Parathyroid adenoma (tissue), 2 donors: ENCODE measurements around the gene ALG14.

ENCODE experiments used
- H2AFZ ChIP-seq: fragments of 300-600 bp; sonication (generic); one replicate; pipeline ENCODE4 v1.7.0; 2017; ENCODE audit warnings: antibody characterized with exemption, mild to moderate bottlenecking
- H3K27ac ChIP-seq: fragments of 300-600 bp; sonication (generic); one replicate; pipeline ENCODE4 v1.7.0; 2017
- H3K27me3 ChIP-seq: fragments of 300-600 bp; sonication (generic); one replicate; pipeline ENCODE4 v1.7.0; 2017; ENCODE audit warnings: low read length; ENCODE audit not compliant: control insufficient read depth, insufficient read depth
- H3K36me3 ChIP-seq: fragments of 300-600 bp; sonication (generic); one replicate; pipeline ENCODE4 v1.7.0; 2017; ENCODE audit warnings: low read length; ENCODE audit not compliant: control insufficient read depth, insufficient read depth
- H3K4me1 ChIP-seq: fragments of 300-600 bp; sonication (generic); one replicate; pipeline ENCODE4 v1.7.0; 2017; ENCODE audit warnings: control low read depth
- H3K4me2 ChIP-seq: fragments of 300-600 bp; sonication (generic); one replicate; pipeline ENCODE4 v1.7.0; 2017; ENCODE audit warnings: low read length
- H3K4me3 ChIP-seq: fragments of 300-600 bp; sonication (generic); one replicate; pipeline ENCODE4 v1.7.0; 2017; ENCODE audit warnings: low read depth, low read length
- H3K79me2 ChIP-seq: fragments of 300-600 bp; sonication (generic); one replicate; pipeline ENCODE4 v1.7.0; 2017; ENCODE audit warnings: control low read depth
- H3K9ac ChIP-seq: fragments of 300-600 bp; sonication (generic); one replicate; pipeline ENCODE4 v1.7.0; 2017; ENCODE audit warnings: mild to moderate bottlenecking
- H3K9me3 ChIP-seq: fragments of 300-600 bp; sonication (generic); one replicate; pipeline ENCODE4 v1.7.0; 2017; ENCODE audit warnings: low read length; ENCODE audit not compliant: control insufficient read depth
- TF ChIP-seq, protein P1 (sequence below): fragments of 300-600 bp; sonication (generic); IDR thresholded peaks from one replicate; pipeline ENCODE4 v1.7.0; 2017; ENCODE audit warnings: antibody characterized with exemption, mild to moderate bottlenecking
- donor health status: primary hyperparathyroidism.

ALG14 gene

DNA sequence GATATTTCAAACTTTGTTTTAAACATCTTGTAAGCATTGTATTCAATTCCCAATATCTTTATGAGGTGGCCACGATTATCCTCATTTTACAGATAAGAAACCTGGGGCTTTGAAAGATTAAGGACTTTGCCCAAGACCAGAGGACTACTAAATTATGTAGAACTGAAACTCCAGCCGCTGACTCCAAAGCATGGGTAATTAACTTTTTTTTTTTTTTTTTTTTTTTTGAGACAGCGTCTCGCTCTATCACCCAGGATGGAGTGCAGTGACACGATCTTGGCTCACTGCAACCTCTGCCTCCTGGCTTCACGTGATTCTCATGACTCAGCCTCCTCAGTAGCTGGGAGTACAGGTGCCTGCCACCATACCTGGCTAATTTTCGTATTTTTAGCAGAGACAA lies 68.7 kb downstream of the ALG14 start:
- Histone ChIP-seq H3K4me1 (no peaks in the 10 kb centered on the region), H3K36me3 (no peaks in the 10 kb centered on the region), H3K79me2 (no peaks in the 10 kb centered on the region), H2AFZ (no peak overlapping the region), H3K27ac (no peak overlapping the region), H3K27me3 (no peaks in the 10 kb centered on the region), H3K9ac (no peak overlapping the region), H3K9me3 (no peaks in the 10 kb centered on the region), H3K4me2 (no peak overlapping the region), H3K4me3 (no peak overlapping the region)
- TF ChIP-seq, protein P1, sequence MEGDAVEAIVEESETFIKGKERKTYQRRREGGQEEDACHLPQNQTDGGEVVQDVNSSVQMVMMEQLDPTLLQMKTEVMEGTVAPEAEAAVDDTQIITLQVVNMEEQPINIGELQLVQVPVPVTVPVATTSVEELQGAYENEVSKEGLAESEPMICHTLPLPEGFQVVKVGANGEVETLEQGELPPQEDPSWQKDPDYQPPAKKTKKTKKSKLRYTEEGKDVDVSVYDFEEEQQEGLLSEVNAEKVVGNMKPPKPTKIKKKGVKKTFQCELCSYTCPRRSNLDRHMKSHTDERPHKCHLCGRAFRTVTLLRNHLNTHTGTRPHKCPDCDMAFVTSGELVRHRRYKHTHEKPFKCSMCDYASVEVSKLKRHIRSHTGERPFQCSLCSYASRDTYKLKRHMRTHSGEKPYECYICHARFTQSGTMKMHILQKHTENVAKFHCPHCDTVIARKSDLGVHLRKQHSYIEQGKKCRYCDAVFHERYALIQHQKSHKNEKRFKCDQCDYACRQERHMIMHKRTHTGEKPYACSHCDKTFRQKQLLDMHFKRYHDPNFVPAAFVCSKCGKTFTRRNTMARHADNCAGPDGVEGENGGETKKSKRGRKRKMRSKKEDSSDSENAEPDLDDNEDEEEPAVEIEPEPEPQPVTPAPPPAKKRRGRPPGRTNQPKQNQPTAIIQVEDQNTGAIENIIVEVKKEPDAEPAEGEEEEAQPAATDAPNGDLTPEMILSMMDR: no peak

DNA sequence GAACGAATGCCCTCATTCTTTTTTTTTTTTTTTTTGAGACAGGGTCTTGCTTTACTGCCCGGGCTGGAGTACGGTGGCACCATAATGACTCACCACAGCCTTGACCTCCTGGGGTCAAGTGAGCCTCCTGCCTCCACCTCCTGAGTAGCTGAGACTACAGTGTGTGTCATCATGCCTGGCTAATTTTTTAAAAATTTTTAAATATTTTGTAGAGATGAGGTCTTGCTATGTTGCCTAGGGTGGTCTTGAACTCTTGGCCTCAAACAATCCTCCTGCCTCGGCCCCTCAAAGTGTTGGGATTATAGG lies 69.4 kb downstream of the ALG14 start:
- Histone ChIP-seq H3K27ac (no peak overlapping the region), H3K36me3 (no peaks in the 10 kb centered on the region), H3K79me2 (no peaks in the 10 kb centered on the region), H3K9ac (no peak overlapping the region), H2AFZ (no peak overlapping the region), H3K9me3 (no peaks in the 10 kb centered on the region), H3K27me3 (no peaks in the 10 kb centered on the region), H3K4me1 (no peaks in the 10 kb centered on the region), H3K4me3 (no peak overlapping the region), H3K4me2 (no peak overlapping the region)
- TF ChIP-seq, protein P1: no peak

DNA sequence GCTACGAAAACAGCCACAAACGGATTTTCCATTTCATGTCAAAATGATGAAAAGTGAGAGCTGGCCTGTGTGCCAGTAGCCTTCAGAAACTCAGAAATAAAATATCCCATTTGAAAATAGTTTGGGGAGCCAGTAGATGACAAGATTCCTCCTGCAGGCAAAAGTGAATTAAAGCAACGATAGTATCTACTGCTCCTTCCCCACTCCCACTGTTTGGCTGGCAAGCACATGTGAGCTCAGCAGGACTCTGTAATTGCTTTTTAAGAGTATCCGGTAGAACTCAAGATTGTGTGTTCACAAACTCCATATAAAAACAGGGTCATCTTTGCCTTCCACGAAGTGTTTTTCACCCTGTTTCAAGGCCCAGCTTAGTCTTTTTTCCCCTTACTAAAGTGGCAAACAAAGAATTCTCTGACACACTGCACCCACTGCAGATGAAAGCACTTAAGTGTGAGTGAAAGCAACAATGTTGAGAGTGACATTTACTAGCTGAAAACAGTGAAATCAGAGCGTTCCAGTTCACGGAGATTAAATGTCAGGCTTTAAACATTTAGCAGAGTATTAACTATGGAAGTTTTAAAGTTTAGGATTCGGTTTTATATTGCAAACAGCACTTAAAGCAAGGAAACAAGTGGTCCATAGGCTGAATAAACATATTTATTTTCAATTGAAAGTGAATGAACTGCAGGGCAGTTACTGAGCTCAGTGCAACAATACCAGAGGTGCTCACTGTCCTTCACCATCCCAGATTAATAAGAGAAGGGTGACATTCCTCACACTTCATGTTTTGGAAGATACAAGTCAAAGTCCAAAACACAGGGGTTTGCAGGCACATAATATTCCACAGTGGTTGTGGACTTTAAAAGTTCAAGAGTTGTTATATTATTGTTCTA lies 70.0 kb downstream of the ALG14 start:
- Histone ChIP-seq H3K79me2 (no peaks in the 10 kb centered on the region), H3K27ac (no peak overlapping the region), H3K27me3 (no peaks in the 10 kb centered on the region), H3K36me3 (no peaks in the 10 kb centered on the region), H3K4me1 (no peaks in the 10 kb centered on the region), H3K9me3 (no peaks in the 10 kb centered on the region), H3K4me2 (no peak overlapping the region), H3K9ac (no peak overlapping the region), H3K4me3 (no peak overlapping the region), H2AFZ (no peak overlapping the region)
- TF ChIP-seq, protein P1: no peak

DNA sequence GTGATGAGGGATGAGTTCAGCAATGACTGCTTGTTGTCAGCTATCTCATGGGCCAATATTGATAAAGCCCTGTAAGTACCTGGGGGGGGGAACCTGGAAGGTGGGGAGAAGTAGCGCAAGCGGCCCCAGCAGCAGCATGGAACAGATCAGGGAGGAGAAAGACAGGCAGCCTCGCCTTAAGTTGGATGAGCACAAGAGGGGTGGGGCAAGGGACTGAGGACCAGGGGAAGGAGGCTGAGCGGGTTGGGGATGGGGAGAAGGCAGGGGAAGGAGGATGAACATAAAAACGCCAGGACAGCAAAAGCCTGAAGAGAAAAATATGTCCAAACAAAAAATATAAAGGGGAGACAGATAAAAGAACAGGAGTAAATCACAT lies 70.6 kb downstream of the ALG14 start:
- H3K4me3 ChIP-seq: no peak overlapping the region
- H2AFZ ChIP-seq: no peak overlapping the region
- H3K9ac ChIP-seq: no peak overlapping the region
- H3K4me1 ChIP-seq: no peaks in the 10 kb centered on the region
- H3K4me2 ChIP-seq: no peak overlapping the region
- H3K27me3 ChIP-seq: no peaks in the 10 kb centered on the region
- H3K79me2 ChIP-seq: no peaks in the 10 kb centered on the region
- no peaks in the 10 kb centered on the region for H3K36me3 ChIP-seq
- TF ChIP-seq, protein P1: no peak
- H3K9me3 ChIP-seq: no peaks in the 10 kb centered on the region
- H3K27ac ChIP-seq: no peak overlapping the region
